ENCODE measurements around the gene PCDHB3.
"Not testable (repeated sequence)": the region's sequence is repeated elsewhere in the genome, so short reads cannot be mapped to it uniquely, and the experiment has no call there.

The PCDHB3 gene

GRCh38 chr5:141135030-141135717 is 34.9 kb downstream of the PCDHB3 start, which contains the start of gene PCDHB5:
PCDHB5 (plus strand) TSS chr5:141135206; CDS start chr5:141135435, 229 bp downstream.
- no peak within 1 kb of the TSS for H3K4me3 ChIP-seq (ENCODE audit: low read depth in 1 of 2, low read length in 1 of 2)
- peaks cover 10% of the 10 kb centered on the region for H3K9me3 ChIP-seq
- H3K27me3 ChIP-seq, result peaks cover 12% of the 10 kb centered on the region
- H3K4me1 ChIP-seq (ENCODE audit: control insufficient read depth in 1 of 2, insufficient read depth in 1 of 2, low read depth in 1 of 2, low read length in 1 of 2), result no peaks in the 10 kb centered on the region
- TF ChIP-seq CTCF (IDR thresholded peaks at IDR 0.05), result no peak
- H3K27ac ChIP-seq, result no peak within 1 kb of the TSS
- no peaks in the 10 kb centered on the region for H3K36me3 ChIP-seq

- TF ChIP-seq CTCF (IDR thresholded peaks at IDR 0.05), result no peak
- Histone ChIP-seq H3K4me3 (ENCODE audit: low read depth in 1 of 2, low read length in 1 of 2) (no peak overlapping the region), H3K9me3 (peaks cover 10% of the 10 kb centered on the region), H3K27me3 (peaks cover 12% of the 10 kb centered on the region), H3K27ac (no peak overlapping the region), H3K4me1 (ENCODE audit: control insufficient read depth in 1 of 2, insufficient read depth in 1 of 2, low read depth in 1 of 2, low read length in 1 of 2) (no peaks in the 10 kb centered on the region), H3K36me3 (no peaks in the 10 kb centered on the region)
Measured at GRCh38 chr5:141135718-141136266, 35.5 kb downstream of the PCDHB3 start.

- H3K36me3 ChIP-seq; H3K4me3 ChIP-seq (ENCODE audit: low read depth in 1 of 2, low read length in 1 of 2); H3K4me1 ChIP-seq (ENCODE audit: control insufficient read depth in 1 of 2, insufficient read depth in 1 of 2, low read depth in 1 of 2, low read length in 1 of 2); H3K27ac ChIP-seq; H3K9me3 ChIP-seq: not testable (repeated sequence)
- H3K27me3 ChIP-seq, result peaks cover 12% of the 10 kb centered on the region
Measured at GRCh38 chr5:141137346-141137745, 37.1 kb downstream of the PCDHB3 start.

- no peaks in the 10 kb centered on the region for H3K9me3 ChIP-seq
- no peak within 1 kb of the TSS for H3K27ac ChIP-seq
- no peaks in the 10 kb centered on the region for H3K36me3 ChIP-seq
- H3K27me3 ChIP-seq, result peaks cover 22% of the 10 kb centered on the region
- no peak for TF ChIP-seq CTCF (IDR thresholded peaks at IDR 0.05)
- H3K4me3 ChIP-seq (ENCODE audit: low read depth in 1 of 2, low read length in 1 of 2), result no peak within 1 kb of the TSS
- no peaks in the 10 kb centered on the region for H3K4me1 ChIP-seq (ENCODE audit: control insufficient read depth in 1 of 2, insufficient read depth in 1 of 2, low read depth in 1 of 2, low read length in 1 of 2)
Measured at GRCh38 chr5:141149812-141150211, 49.5 kb downstream of the PCDHB3 start, which contains the start of gene PCDHB6. PCDHB6 (plus strand) TSS chr5:141150057; CDS start chr5:141150258, 201 bp downstream.

GRCh38 chr5:141150224-141150992 is 50.1 kb downstream of the PCDHB3 start:
- Histone ChIP-seq H3K36me3 (no peaks in the 10 kb centered on the region), H3K27ac (no peak overlapping the region), H3K27me3 (peaks cover 22% of the 10 kb centered on the region), H3K9me3 (no peaks in the 10 kb centered on the region), H3K4me1 (ENCODE audit: control insufficient read depth in 1 of 2, insufficient read depth in 1 of 2, low read depth in 1 of 2, low read length in 1 of 2) (no peaks in the 10 kb centered on the region), H3K4me3 (ENCODE audit: low read depth in 1 of 2, low read length in 1 of 2) (no peak overlapping the region)
- TF ChIP-seq CTCF (IDR thresholded peaks at IDR 0.05), result no peak

GRCh38 chr5:141150993-141151325 is 50.7 kb downstream of the PCDHB3 start:
- TF ChIP-seq CTCF (IDR thresholded peaks at IDR 0.05), result no peak
- H3K27me3 ChIP-seq, result peaks cover 24% of the 10 kb centered on the region
- H3K4me3 ChIP-seq (ENCODE audit: low read depth in 1 of 2, low read length in 1 of 2), result no peak overlapping the region
- H3K9me3 ChIP-seq, result no peaks in the 10 kb centered on the region
- H3K27ac ChIP-seq, result no peak overlapping the region
- H3K4me1 ChIP-seq (ENCODE audit: control insufficient read depth in 1 of 2, insufficient read depth in 1 of 2, low read depth in 1 of 2, low read length in 1 of 2), result no peaks in the 10 kb centered on the region
- H3K36me3 ChIP-seq, result no peaks in the 10 kb centered on the region

- not testable (repeated sequence) for H3K4me1 ChIP-seq (ENCODE audit: control insufficient read depth in 1 of 2, insufficient read depth in 1 of 2, low read depth in 1 of 2, low read length in 1 of 2); H3K9me3 ChIP-seq; H3K27ac ChIP-seq; H3K4me3 ChIP-seq (ENCODE audit: low read depth in 1 of 2, low read length in 1 of 2); H3K36me3 ChIP-seq
- peaks cover 31% of the 10 kb centered on the region for H3K27me3 ChIP-seq
Measured at GRCh38 chr5:141151632-141152031, 51.4 kb downstream of the PCDHB3 start.

- H3K27ac ChIP-seq; H3K9me3 ChIP-seq; H3K4me1 ChIP-seq (ENCODE audit: control insufficient read depth in 1 of 2, insufficient read depth in 1 of 2, low read depth in 1 of 2, low read length in 1 of 2); H3K36me3 ChIP-seq; H3K4me3 ChIP-seq (ENCODE audit: low read depth in 1 of 2, low read length in 1 of 2): not testable (repeated sequence)
- H3K27me3 ChIP-seq, result peaks cover 35% of the 10 kb centered on the region
Measured at GRCh38 chr5:141152096-141152495, 51.8 kb downstream of the PCDHB3 start.
